Right renal pelvis (tissue), 4 donors: ENCODE data around the gene AARSD1. TPM values are rescaled to one million over a fixed set of nuclear protein-coding genes. Genes with fewer than 3 reads are reported as not detected.

ENCODE experiments used
- polyA plus RNA-seq, 4 donors: library from polyadenylated mRNA; unstranded; fragments of 120-200 nt; gene quantifications; one replicate each; pipeline ENCODE4 v1.2.1, GENCODE V29; 2013; ENCODE audit not compliant: insufficient read length in 4 of 4

AARSD1 gene
- polyA plus RNA-seq, 4 donors: 47.6 to 56.2 (median 52.2) TPM

Other genes starting within 250 kb of the AARSD1 start
- 10 to 100 TPM; 37.0 to 50.2 (median 45.4) TPM for gene EZH1, start 219.4 kb downstream of the AARSD1 start, polyA plus RNA-seq
- 100 to 1,000 TPM; 104 to 113 (median 110) TPM for gene RAMP2, start 203.2 kb downstream of the AARSD1 start, polyA plus RNA-seq
- gene VPS25, start 191.0 kb downstream of the AARSD1 start, polyA plus RNA-seq: 10 to 100 TPM; 85.0 to 90.7 (median 88.9) TPM
- gene WNK4, start 183.8 kb downstream of the AARSD1 start, polyA plus RNA-seq: 10 to 100 TPM; 11.3 to 14.7 (median 12.2) TPM
- gene COA3, start 165.8 kb downstream of the AARSD1 start, polyA plus RNA-seq: 100 to 1,000 TPM; 166 to 178 (median 172) TPM
- 1 to 10 TPM; 1.7 to 3.1 (median 2.0) TPM for gene CNTD1, start 165.6 kb downstream of the AARSD1 start, polyA plus RNA-seq
- 10 to 100 TPM; 64.8 to 78.0 (median 69.2) TPM for gene BECN1, start 140.2 kb downstream of the AARSD1 start, polyA plus RNA-seq
- 100 to 1,000 TPM; 107 to 121 (median 119) TPM for gene PSME3, start 131.1 kb downstream of the AARSD1 start, polyA plus RNA-seq
- gene AOC2, start 119.9 kb downstream of the AARSD1 start, polyA plus RNA-seq: 1 to 10 TPM in 3 of 4 donors, under 1 TPM in 1; 0.83 to 1.2 (median 1.2) TPM
- gene AOC3, start 113.3 kb downstream of the AARSD1 start, polyA plus RNA-seq: 1 to 10 TPM; 5.3 to 7.5 (median 6.5) TPM
- 1 to 10 TPM; 4.2 to 7.6 (median 4.9) TPM for gene G6PC1, start 63.7 kb downstream of the AARSD1 start, polyA plus RNA-seq
- 1 to 10 TPM; 2.1 to 2.4 (median 2.2) TPM for gene PTGES3L, start 15.6 kb upstream of the AARSD1 start, polyA plus RNA-seq
- gene RUNDC1, start 16.1 kb upstream of the AARSD1 start, polyA plus RNA-seq: 10 to 100 TPM; 15.4 to 17.0 (median 15.8) TPM
- gene RPL27, start 34.0 kb upstream of the AARSD1 start, polyA plus RNA-seq: 1,000 to 10,000 TPM; 1,352 to 1,628 (median 1,460) TPM
- 10 to 100 TPM in 3 of 4 donors, 1 to 10 TPM in 1; 7.8 to 13.5 (median 10.6) TPM for gene IFI35, start 42.3 kb upstream of the AARSD1 start, polyA plus RNA-seq
- gene VAT1, start 57.9 kb upstream of the AARSD1 start, polyA plus RNA-seq: 100 to 1,000 TPM; 112 to 143 (median 120) TPM
- gene RND2, start 60.8 kb upstream of the AARSD1 start, polyA plus RNA-seq: 1 to 10 TPM; 2.9 to 3.8 (median 3.6) TPM
- gene BRCA1, start 160.9 kb upstream of the AARSD1 start, polyA plus RNA-seq: 10 to 100 TPM; 13.0 to 16.1 (median 15.5) TPM
- gene NBR1, start 206.8 kb upstream of the AARSD1 start, polyA plus RNA-seq: 100 to 1,000 TPM; 111 to 136 (median 130) TPM
- gene TMEM106A, start 247.4 kb upstream of the AARSD1 start, polyA plus RNA-seq: 10 to 100 TPM; 13.6 to 20.1 (median 14.1) TPM